GM12878 (cell line): ENCODE data around the gene PDGFB.

ENCODE experiments used
- BHLHE40 ChIP-seq, 2 experiments: fragments of 450-650 bp in 1 of 2; IDR thresholded peaks; 2 replicates each; pipeline ENCODE4 v1.6.1; 2011 to 2017; ENCODE audit warnings: low read depth in 2 of 2, borderline replicate concordance in 1 of 2, improper control_type of control experiment in 1 of 2, low read length in 1 of 2, mild to moderate bottlenecking in 1 of 2
- CBFB ChIP-seq: IDR thresholded peaks from 2 replicates; pipeline ENCODE4 v1.6.1; 2016; ENCODE audit warnings: antibody characterized with exemption, low read depth
- CTCF ChIP-seq, 3 experiments: IDR thresholded peaks in 2 of 3; conservative IDR thresholded peaks in 1 of 3; 2 replicates each; pipeline ENCODE4 v1.5.1; 2011; ENCODE audit warnings: low read depth in 3 of 3, low read length in 3 of 3, mild to moderate bottlenecking in 3 of 3, control low read depth in 2 of 3, moderate library complexity in 2 of 3, inconsistent platforms in 1 of 3, mixed read lengths in 1 of 3; ENCODE audit not compliant: control insufficient read depth in 2 of 3, insufficient read depth in 1 of 3; ENCODE audit errors: extremely low read depth in 1 of 3
- E2F8 ChIP-seq: fragments of 450-650 bp; IDR thresholded peaks from 2 replicates; pipeline ENCODE4 v1.6.1; 2018; ENCODE audit warnings: mild to moderate bottlenecking, low read depth, moderate library complexity; ENCODE audit not compliant: partially characterized antibody
- KAT2A ChIP-seq: conservative IDR thresholded peaks from 2 replicates; pipeline ENCODE4 v1.6.1; 2011; ENCODE audit warnings: low read depth, low read length; ENCODE audit not compliant: control insufficient read depth
- KDM1A ChIP-seq: fragments of 200-600 bp; sonication (generic); IDR thresholded peaks from 2 replicates; pipeline ENCODE4 v1.6.1; 2016; ENCODE audit warnings: borderline replicate concordance
- MYC ChIP-seq: IDR thresholded peaks from 2 replicates; pipeline ENCODE4 v1.6.1; 2011; ENCODE audit warnings: mild to moderate bottlenecking, low read length, moderate library complexity, inconsistent platforms; ENCODE audit not compliant: insufficient read depth, insufficient replicate concordance, insufficient read length, severe bottlenecking
- NRF1 ChIP-seq: conservative IDR thresholded peaks from 2 replicates; pipeline ENCODE4 v1.6.1; 2011; ENCODE audit warnings: mild to moderate bottlenecking, low read depth, low read length, improper control_type of control experiment
- RAD21 ChIP-seq: IDR thresholded peaks from 2 replicates; pipeline ENCODE4 v1.6.1; 2011; ENCODE audit warnings: mild to moderate bottlenecking, low read depth, low read length, moderate library complexity; ENCODE audit not compliant: insufficient read depth
- USF1 ChIP-seq: IDR thresholded peaks from 2 replicates; pipeline ENCODE4 v1.6.1; 2011; ENCODE audit warnings: borderline replicate concordance, low read depth, mild to moderate bottlenecking, moderate library complexity, mixed read lengths, low read length; ENCODE audit not compliant: insufficient read depth; ENCODE audit errors: extremely low read length
- TF ChIP-seq, protein P1 (sequence below): IDR thresholded peaks from 2 replicates; pipeline ENCODE4 v1.6.1; 2012; ENCODE audit warnings: low read depth, low read length, improper control_type of control experiment

GRCh38 chr22:39247361-39247760 lies 2.6 kb upstream of the PDGFB start:
- TF ChIP-seq USF1 (no peak), BHLHE40 (IDR thresholded peaks at IDR 0.05; ENCODE audit: borderline replicate concordance in 1 of 2, low read depth in 2 of 2, low read length in 1 of 2) (no peak), CBFB (no peak), CTCF (IDR thresholded peaks at IDR 0.05 in 2 of 3, conservative IDR thresholded peaks at IDR 0.05 in 1 of 3; ENCODE audit: control insufficient read depth in 2 of 3, extremely low read depth in 1 of 3, insufficient read depth in 1 of 3, low read depth in 3 of 3, low read length in 3 of 3) (no peak), NRF1 (no peak), RAD21 (no peak), KAT2A (no peak), E2F8 (no peak), KDM1A (no peak), MYC (no peak)
- TF ChIP-seq, protein P1, sequence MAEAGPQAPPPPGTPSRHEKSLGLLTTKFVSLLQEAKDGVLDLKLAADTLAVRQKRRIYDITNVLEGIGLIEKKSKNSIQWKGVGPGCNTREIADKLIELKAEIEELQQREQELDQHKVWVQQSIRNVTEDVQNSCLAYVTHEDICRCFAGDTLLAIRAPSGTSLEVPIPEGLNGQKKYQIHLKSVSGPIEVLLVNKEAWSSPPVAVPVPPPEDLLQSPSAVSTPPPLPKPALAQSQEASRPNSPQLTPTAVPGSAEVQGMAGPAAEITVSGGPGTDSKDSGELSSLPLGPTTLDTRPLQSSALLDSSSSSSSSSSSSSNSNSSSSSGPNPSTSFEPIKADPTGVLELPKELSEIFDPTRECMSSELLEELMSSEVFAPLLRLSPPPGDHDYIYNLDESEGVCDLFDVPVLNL, result no peak
